Measurements from ENCODE around the gene TBC1D12. TPM values are rescaled to one million over a fixed set of nuclear protein-coding genes. Genes with fewer than 3 reads are reported as not detected.

Gene TBC1D12
- polyA plus RNA-seq, 3 donors from 2014 or later: 0.33 to 0.64 TPM; not detected in 1

- peaks cover 1 to 6% (median 4%) of the 10 kb centered on the region in 3 donors for H3K27me3 Mint-ChIP-seq (ENCODE audit: low read depth in 3 of 3)
Measured at GRCh38 chr10:94443047-94443446, 40.7 kb downstream of the TBC1D12 start.

GRCh38 chr10:94443549-94443948, 41.2 kb downstream of the TBC1D12 start:
- DNase-seq: no peak
- Mint-ChIP-seq H3K27ac (no peak overlapping the region), H3K9me3 (no peaks in the 10 kb centered on the region), H3K4me1 (no peaks in the 10 kb centered on the region), H3K27me3 (ENCODE audit: low read depth in 3 of 3) (peaks cover 1 to 6% (median 4%) of the 10 kb centered on the region in 3 donors), H3K4me3 (no peak overlapping the region), H3K36me3 (no peaks in the 10 kb centered on the region)

More at GRCh38 chr10:94443047-94443446, 40.7 kb downstream of the TBC1D12 start:
- no peaks in the 10 kb centered on the region for H3K4me1 Mint-ChIP-seq
- H3K27ac Mint-ChIP-seq: no peak overlapping the region
- peaks cover 0 to 3% (median 0%) of the 10 kb centered on the region in 6 donors for H3K9me3 Mint-ChIP-seq
- DNase-seq: no peak
- H3K36me3 Mint-ChIP-seq: no peaks in the 10 kb centered on the region
- no peak overlapping the region for H3K4me3 Mint-ChIP-seq

- H3K36me3 Mint-ChIP-seq: no peaks in the 10 kb centered on the region
- DNase-seq: no peak
- no peaks in the 10 kb centered on the region for H3K4me1 Mint-ChIP-seq
- H3K9me3 Mint-ChIP-seq: peaks cover 0 to 1% (median 0%) of the 10 kb centered on the region in 6 donors
- H3K27ac Mint-ChIP-seq: no peak overlapping the region
- no peak overlapping the region for H3K4me3 Mint-ChIP-seq
- peaks cover 0 to 3% (median 0%) of the 10 kb centered on the region in 3 donors for H3K27me3 Mint-ChIP-seq (ENCODE audit: low read depth in 3 of 3)
Measured at GRCh38 chr10:94450782-94451181, 48.4 kb downstream of the TBC1D12 start.

- Mint-ChIP-seq H3K27me3 (ENCODE audit: low read depth in 3 of 3) (peaks cover 0 to 4% (median 0%) of the 10 kb centered on the region in 3 donors), H3K9me3 (peaks cover 0 to 2% (median 0%) of the 10 kb centered on the region in 6 donors), H3K36me3 (no peaks in the 10 kb centered on the region), H3K4me3 (no peak overlapping the region), H3K27ac (no peak overlapping the region), H3K4me1 (no peaks in the 10 kb centered on the region)
- DNase-seq: no peak
Measured at GRCh38 chr10:94451883-94452519, 49.7 kb downstream of the TBC1D12 start.

- no peak for DNase-seq
- Mint-ChIP-seq H3K27ac (no peak overlapping the region), H3K9me3 (peaks cover 3 to 9% (median 5%) of the 10 kb centered on the region in 6 donors), H3K27me3 (ENCODE audit: low read depth in 3 of 3) (peaks cover 0 to 4% (median 0%) of the 10 kb centered on the region in 3 donors), H3K4me3 (no peak overlapping the region), H3K36me3 (peaks cover 4 to 10% (median 6%) of the 10 kb centered on the region in 3 donors), H3K4me1 (no peaks in the 10 kb centered on the region)
Measured at GRCh38 chr10:94456942-94457341, 54.6 kb downstream of the TBC1D12 start.

- Mint-ChIP-seq H3K4me3 (no peak overlapping the region), H3K36me3 (peaks cover 4 to 10% (median 6%) of the 10 kb centered on the region in 3 donors), H3K27me3 (ENCODE audit: low read depth in 3 of 3) (peaks cover 0 to 4% (median 0%) of the 10 kb centered on the region in 3 donors), H3K9me3 (peaks cover 3 to 9% (median 5%) of the 10 kb centered on the region in 6 donors), H3K27ac (no peak overlapping the region), H3K4me1 (no peaks in the 10 kb centered on the region)
- DNase-seq: no peak
Measured at GRCh38 chr10:94459385-94459784, 57.0 kb downstream of the TBC1D12 start.

- H3K27ac Mint-ChIP-seq: no peak overlapping the region
- no peak for DNase-seq
Measured at GRCh38 chr10:94461503-94461902, 59.2 kb downstream of the TBC1D12 start.

GRCh38 chr10:94462130-94462529, 59.8 kb downstream of the TBC1D12 start:
- peaks cover 2 to 9% (median 4%) of the 10 kb centered on the region in 6 donors for H3K9me3 Mint-ChIP-seq
- H3K4me3 Mint-ChIP-seq: no peak overlapping the region
- H3K4me1 Mint-ChIP-seq: no peaks in the 10 kb centered on the region
- H3K27ac Mint-ChIP-seq: no peak overlapping the region
- DNase-seq: no peak
- peaks cover 0 to 1% (median 1%) of the 10 kb centered on the region in 3 donors for H3K27me3 Mint-ChIP-seq (ENCODE audit: low read depth in 3 of 3)
- H3K36me3 Mint-ChIP-seq: peaks cover 4 to 10% (median 6%) of the 10 kb centered on the region in 3 donors

More at GRCh38 chr10:94461503-94461902, 59.2 kb downstream of the TBC1D12 start:
- H3K9me3 Mint-ChIP-seq: peaks cover 2 to 9% (median 5%) of the 10 kb centered on the region in 6 donors
- no peak overlapping the region for H3K4me3 Mint-ChIP-seq
- H3K27me3 Mint-ChIP-seq (ENCODE audit: low read depth in 3 of 3): peaks cover 0 to 1% (median 1%) of the 10 kb centered on the region in 3 donors
- no peaks in the 10 kb centered on the region for H3K4me1 Mint-ChIP-seq
- peaks cover 4 to 10% (median 6%) of the 10 kb centered on the region in 3 donors for H3K36me3 Mint-ChIP-seq

GRCh38 chr10:94465684-94466083, 63.3 kb downstream of the TBC1D12 start:
- no peak overlapping the region for H3K27ac Mint-ChIP-seq
- peaks cover 0 to 5% (median under 1%) of the 10 kb centered on the region in 6 donors for H3K9me3 Mint-ChIP-seq
- no peak overlapping the region for H3K4me3 Mint-ChIP-seq
- H3K27me3 Mint-ChIP-seq (ENCODE audit: low read depth in 3 of 3): peaks cover 0 to 4% (median 1%) of the 10 kb centered on the region in 3 donors
- no peak for DNase-seq
- H3K4me1 Mint-ChIP-seq: no peaks in the 10 kb centered on the region
- peaks cover 0 to 3% (median 1%) of the 10 kb centered on the region in 3 donors for H3K36me3 Mint-ChIP-seq

- H3K4me3 Mint-ChIP-seq: no peak overlapping the region
- no peaks in the 10 kb centered on the region for H3K36me3 Mint-ChIP-seq
- no peaks in the 10 kb centered on the region for H3K4me1 Mint-ChIP-seq
- H3K27me3 Mint-ChIP-seq (ENCODE audit: low read depth in 3 of 3): peaks cover 0 to 7% (median 0%) of the 10 kb centered on the region in 3 donors
- no peak for DNase-seq
- peaks cover 0 to 9% (median 3%) of the 10 kb centered on the region in 6 donors for H3K9me3 Mint-ChIP-seq
- H3K27ac Mint-ChIP-seq: no peak overlapping the region
Measured at GRCh38 chr10:94481410-94481809, 79.1 kb downstream of the TBC1D12 start.

- Mint-ChIP-seq H3K9me3 (peaks cover 0 to 10% (median 3%) of the 10 kb centered on the region in 6 donors), H3K27me3 (ENCODE audit: low read depth in 3 of 3) (peaks cover 0 to 7% (median 2%) of the 10 kb centered on the region in 3 donors), H3K36me3 (no peaks in the 10 kb centered on the region), H3K4me3 (no peak overlapping the region), H3K27ac (no peak overlapping the region), H3K4me1 (no peaks in the 10 kb centered on the region)
- no peak for DNase-seq
Measured at GRCh38 chr10:94483970-94484369, 81.6 kb downstream of the TBC1D12 start.

GRCh38 chr10:94485094-94485493, 82.8 kb downstream of the TBC1D12 start:
- Mint-ChIP-seq H3K9me3 (peaks cover 0 to 10% (median 3%) of the 10 kb centered on the region in 6 donors), H3K36me3 (no peaks in the 10 kb centered on the region), H3K27ac (no peak overlapping the region), H3K27me3 (ENCODE audit: low read depth in 3 of 3) (peaks cover 0 to 7% (median 2%) of the 10 kb centered on the region in 3 donors), H3K4me1 (no peaks in the 10 kb centered on the region), H3K4me3 (no peak overlapping the region)
- DNase-seq: no peak

GRCh38 chr10:94487575-94487974, 85.2 kb downstream of the TBC1D12 start:
- H3K4me1 Mint-ChIP-seq: no peaks in the 10 kb centered on the region

GRCh38 chr10:94489107-94489506, 86.8 kb downstream of the TBC1D12 start:
- H3K36me3 Mint-ChIP-seq: no peaks in the 10 kb centered on the region
- DNase-seq: no peak
- no peaks in the 10 kb centered on the region for H3K4me1 Mint-ChIP-seq
- no peak overlapping the region for H3K27ac Mint-ChIP-seq
- peaks cover 0 to 2% (median 1%) of the 10 kb centered on the region in 3 donors for H3K27me3 Mint-ChIP-seq (ENCODE audit: low read depth in 3 of 3)
- H3K4me3 Mint-ChIP-seq: no peak overlapping the region
- H3K9me3 Mint-ChIP-seq: peaks cover 0 to 9% (median 0%) of the 10 kb centered on the region in 6 donors

More at GRCh38 chr10:94487575-94487974, 85.2 kb downstream of the TBC1D12 start:
- no peak overlapping the region for H3K4me3 Mint-ChIP-seq
- no peak for DNase-seq
- H3K27ac Mint-ChIP-seq: no peak overlapping the region
- H3K9me3 Mint-ChIP-seq: peaks cover 0 to 9% (median 3%) of the 10 kb centered on the region in 6 donors
- no peaks in the 10 kb centered on the region for H3K36me3 Mint-ChIP-seq
- H3K27me3 Mint-ChIP-seq (ENCODE audit: low read depth in 3 of 3): peaks cover 0 to 4% (median 2%) of the 10 kb centered on the region in 3 donors
